KBM-7 (cell line): ENCODE results near the gene PFKM.

Experiments
- DNase-seq: peaks from one replicate; pipeline ENCODE4 v3.0.0-alpha.2; 2015
- in situ Hi-C: fragments of 300-500 bp; cut with MboI; formaldehyde crosslinking; loops from 2 replicates; pipeline ENCODE4 v1.14.3; 2020; ENCODE audit warnings: low sequenced_read_pairs, low pct_unique_long_range_greater_than_20kb, mixed read lengths

Gene PFKM

GRCh38 chr12:48119078-48119833 lies at the start of gene PFKM:
Gene PFKM, plus strand, starts transcription at chr12:48119364. Its CDS starts 3,411 bp downstream, at chr12:48122775.
- peak; percentile 58 for DNase-seq
- in situ Hi-C loops, result no loop called here

- no peak for DNase-seq
- in situ Hi-C loops, result no loop called here
Observed at GRCh38 chr12:48070033-48070432, 49.1 kb upstream of the PFKM start.

GRCh38 chr12:48070731-48071130 lies 48.4 kb upstream of the PFKM start:
- in situ Hi-C loops, result no loop called here
- DNase-seq, result no peak

DNA sequence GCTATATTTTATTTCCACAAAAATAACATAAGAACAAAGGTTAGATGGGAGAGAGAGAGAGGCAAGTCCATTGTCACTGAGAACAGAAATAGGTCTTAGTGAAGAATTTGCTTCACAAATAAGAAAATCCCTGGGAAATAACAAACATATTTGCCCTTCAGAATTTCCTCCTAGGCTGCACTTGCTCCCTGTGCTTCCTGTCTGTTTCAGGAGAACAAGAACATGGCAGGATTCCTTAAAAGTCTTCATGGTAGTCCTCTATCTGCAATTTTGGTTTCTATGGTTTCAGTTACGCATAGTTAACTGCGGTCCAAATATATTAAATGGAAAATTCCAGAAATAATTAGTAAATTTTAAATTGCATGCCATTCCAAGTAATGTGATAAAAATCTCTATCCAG lies 47.4 kb upstream of the PFKM start:
- in situ Hi-C loops, result no loop called here
- DNase-seq, result no peak

DNA sequence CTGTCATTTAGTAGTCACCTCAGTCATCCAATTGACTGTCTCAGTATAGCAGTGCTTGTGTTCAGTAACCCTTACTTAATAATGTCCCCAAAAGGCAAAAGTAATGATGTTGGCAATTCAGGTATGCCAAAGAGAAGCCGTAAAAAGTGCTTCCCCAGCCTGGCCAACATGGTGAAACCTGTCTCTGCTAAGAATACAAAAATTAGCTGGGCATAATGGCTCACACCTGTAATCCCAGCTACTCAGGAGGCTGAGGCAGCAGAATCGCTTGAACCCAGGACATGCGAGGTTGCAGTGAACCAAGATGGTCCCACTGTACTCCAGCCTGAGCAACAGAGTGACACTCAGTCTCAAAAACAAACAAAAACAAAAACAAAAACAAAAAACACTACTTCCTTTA lies 46.9 kb upstream of the PFKM start:
- in situ Hi-C loops, result no loop called here
- DNase-seq, result no peak

GRCh38 chr12:48074266-48074665 lies 44.9 kb upstream of the PFKM start:
- in situ Hi-C loops, result no loop called here
- DNase-seq, result no peak

DNA sequence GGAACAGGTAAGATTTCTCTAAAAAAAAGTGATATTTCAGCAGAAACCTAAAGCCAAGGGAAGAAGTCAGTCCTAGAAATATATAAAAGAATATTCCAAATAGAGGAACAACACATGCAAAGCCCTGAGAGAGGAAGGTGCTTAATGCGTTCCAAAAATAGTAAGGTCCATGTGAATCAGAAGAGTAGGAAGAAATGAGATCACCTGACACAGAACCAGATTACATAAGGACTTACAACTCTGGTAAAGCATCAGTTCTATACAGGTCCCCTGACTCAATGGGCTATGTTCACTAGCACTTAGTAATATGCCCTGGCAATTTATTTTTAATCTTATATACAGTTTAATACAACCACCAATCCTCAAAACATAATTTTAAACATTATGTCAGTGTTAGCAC lies 43.3 kb upstream of the PFKM start:
- DNase-seq, result no peak
- in situ Hi-C loops, result no loop called here

GRCh38 chr12:48077111-48077510 lies 42.1 kb upstream of the PFKM start:
- in situ Hi-C loops, result no loop called here
- no peak for DNase-seq

DNA sequence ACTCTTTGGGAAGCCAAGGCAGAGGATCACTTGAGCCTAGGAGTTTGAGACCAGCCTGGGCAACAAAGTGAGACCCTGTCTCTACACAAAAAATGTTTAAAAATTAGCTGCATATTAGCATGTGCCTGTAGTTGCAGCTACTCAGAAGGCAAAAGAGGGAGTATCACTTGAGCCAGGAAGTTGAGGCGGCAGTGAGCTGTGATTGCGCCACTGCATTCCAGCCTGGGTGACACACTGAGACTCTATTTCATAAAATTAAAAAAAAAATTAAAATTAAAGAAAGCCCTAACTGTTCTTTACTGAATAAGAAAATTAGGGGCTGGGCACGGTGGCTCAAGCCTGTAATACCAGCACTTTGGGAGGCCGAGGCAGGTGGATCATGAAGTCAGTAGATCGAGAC lies 40.3 kb upstream of the PFKM start:
- no peak for DNase-seq
- in situ Hi-C loops, result no loop called here

DNA sequence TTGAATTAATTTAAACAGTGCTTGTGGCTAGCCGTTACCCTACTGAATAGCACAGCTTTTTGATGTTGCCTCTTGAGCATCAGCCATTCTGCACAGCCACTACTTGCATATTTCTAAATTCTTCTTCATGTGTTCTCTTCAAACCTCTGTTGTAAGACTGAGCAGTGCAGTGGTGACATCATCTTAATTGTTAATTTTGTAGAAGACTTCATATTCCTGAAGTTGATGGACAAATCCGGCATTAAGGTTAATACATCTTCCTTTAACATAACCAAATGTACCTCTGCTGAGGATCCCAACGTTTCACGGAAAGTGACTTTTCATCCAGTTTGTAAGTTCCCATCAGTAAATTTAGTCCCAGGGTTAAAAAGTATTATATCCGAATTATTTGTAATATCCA lies 38.9 kb upstream of the PFKM start:
- no peak for DNase-seq
- in situ Hi-C loops, result no loop called here

GRCh38 chr12:48080821-48081220 lies 38.3 kb upstream of the PFKM start:
- in situ Hi-C loops, result no loop called here
- DNase-seq, result no peak

DNA sequence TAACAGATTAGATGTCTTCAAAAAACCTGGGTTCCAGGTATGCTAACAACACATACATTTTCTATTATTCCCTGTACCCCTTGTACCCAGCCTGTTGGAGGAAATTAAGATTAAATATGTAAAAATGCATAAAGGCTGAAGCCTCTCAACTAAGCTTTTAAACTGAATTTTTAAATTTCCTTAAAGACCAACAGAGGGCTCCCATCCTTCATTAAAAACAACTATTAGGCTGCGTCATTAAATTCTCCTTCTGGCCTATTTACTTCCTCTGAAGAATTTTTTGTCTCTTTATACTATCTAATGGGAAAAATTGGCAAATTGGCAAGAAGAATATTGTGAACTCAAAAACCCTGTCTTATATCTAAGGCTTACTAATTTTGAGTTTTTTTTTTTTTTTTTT lies 35.1 kb upstream of the PFKM start:
- DNase-seq, result no peak
- in situ Hi-C loops, result no loop called here

DNA sequence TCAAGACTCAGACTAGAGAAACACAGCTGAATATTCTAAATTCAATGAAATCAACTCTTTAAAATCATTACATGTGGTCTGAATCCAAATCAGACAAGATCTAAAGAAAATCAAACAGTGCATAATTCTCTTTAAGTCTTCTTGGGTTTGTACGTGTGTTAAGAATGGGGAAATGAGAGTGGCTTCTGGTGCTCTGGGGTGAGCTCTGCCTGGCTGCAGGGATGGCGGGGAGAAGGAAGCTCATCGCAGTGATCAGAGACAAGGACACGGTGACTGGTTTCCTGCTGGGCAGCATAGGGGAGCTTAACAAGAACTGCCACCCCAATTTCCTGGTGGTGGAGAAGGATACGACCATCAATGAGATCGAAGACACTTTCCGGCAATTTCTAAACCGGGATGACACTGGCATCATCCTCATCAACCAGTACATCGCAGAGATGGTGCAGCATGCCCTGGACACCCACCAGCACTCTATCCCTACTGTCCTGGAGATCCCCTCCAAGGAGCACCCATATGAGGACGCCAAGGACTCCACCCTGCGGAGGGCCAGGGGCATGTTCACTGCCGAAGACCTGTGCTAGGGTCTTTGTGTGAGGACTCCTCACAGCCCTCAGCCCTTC lies 34.2 kb upstream of the PFKM start:
- no peak for DNase-seq
- in situ Hi-C loops, result no loop called here

- DNase-seq, result no peak
- in situ Hi-C loops, result no loop called here
Observed at GRCh38 chr12:48086327-48086726, 32.8 kb upstream of the PFKM start.

DNA sequence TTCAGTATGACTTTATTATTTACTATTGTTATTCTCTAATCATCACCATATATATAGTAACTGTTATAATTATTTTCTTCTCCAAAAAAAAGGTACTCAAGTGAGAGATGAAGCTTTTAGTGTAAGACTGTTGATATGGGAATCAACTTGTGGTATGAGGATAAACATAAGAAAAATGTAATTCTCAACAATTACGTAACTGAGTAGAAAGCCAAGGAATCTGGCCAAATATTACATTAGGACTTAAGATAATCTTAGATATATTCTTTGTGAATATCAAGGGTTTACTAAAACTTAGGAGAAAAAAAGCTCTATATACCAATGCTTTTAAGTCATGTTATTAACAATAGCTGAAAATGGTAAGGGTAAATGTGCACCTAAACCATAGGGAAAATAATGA lies 26.6 kb upstream of the PFKM start:
- in situ Hi-C loops, result no loop called here
- no peak for DNase-seq

DNA sequence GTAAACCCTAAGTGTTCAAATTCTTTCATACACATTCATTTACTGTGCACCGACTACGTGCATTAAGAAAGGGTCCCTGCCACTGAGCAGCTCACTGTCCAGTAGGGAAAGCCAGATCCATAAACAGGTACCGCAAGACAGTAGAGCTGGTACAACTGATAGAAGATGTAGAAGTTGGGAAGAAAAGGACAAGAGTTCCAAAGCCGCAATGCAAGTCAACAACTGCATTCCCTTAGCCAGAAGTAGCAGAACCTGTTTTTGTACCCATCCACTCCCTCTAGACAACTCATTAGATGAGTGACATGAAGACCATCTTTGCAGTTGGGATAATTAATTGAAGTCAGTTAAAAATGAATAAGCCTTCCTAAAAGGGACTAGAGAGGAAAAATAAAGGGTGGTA lies 14.6 kb upstream of the PFKM start:
- peak; percentile 7 for DNase-seq
- in situ Hi-C loops, result no loop called here

- DNase-seq, result peak; percentile 42
- in situ Hi-C loops, result no loop called here
Observed at GRCh38 chr12:48105321-48105866, 13.8 kb upstream of the PFKM start.

GRCh38 chr12:48105867-48106680 lies 13.1 kb upstream of the PFKM start, which contains the start of gene SENP1:
Gene SENP1, minus strand, starts transcription at chr12:48106079. Its CDS starts 4,607 bp downstream, at chr12:48101472.
- DNase-seq, result peak; percentile 92
- in situ Hi-C loops, result no loop called here

DNA sequence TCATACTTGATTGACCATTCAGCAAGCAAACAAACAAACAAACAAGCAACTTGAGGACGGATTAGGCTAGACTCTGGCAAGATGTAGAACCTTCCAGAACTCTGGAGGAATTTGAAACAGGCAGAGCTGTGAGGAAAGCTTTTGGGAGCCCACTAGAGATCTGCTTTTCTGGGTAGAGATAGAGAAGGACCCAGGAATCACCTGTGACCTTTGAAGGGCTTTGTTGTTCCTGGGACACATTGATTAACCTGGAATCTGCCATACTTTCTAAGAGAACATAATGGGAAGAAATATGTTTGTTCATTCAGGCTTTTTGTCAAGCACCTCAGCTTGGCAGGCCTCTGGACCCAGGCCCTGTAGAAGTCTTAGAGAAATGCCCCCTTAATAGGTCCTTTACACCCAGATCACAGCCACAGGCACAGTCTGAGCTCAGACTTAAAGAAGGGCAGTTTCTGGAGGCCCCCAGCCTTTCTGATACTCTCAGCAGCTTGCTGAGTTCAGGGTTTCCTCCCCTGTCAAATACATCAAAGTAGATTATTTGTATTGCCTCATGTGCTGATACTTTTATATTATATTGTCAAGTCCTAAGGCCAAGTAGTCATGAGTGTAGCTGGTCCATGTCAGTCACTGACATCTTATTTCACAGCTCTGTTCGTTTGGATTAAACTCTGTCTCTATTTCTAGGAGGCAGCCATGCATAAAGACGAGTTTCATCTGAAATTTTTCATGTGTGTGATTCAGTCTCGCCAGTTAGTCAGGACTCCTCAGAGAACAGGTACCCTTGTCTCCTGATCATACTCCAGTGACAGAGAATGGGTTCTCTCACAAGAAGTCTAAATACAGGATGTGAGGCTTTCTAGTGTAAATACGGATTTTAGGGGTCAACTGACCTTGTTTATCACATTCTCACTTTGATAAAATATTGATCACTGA lies 12.2 kb upstream of the PFKM start:
- no peak for DNase-seq

More for the DNA sequence above, 12.2 kb upstream of the PFKM start:
- in situ Hi-C loops, result no loop called here
